Left renal pelvis (tissue), 4 donors: ENCODE data around the gene OTUD5. TPM values are rescaled to one million over a fixed set of nuclear protein-coding genes. Genes with fewer than 3 reads are reported as not detected.
A peak's percentile ranks its signal among the peaks of the same experiment; 100 is the strongest.

Source experiments
- DNase-seq, 4 donors: peaks; one replicate each; pipeline ENCODE4 v3.0.0-alpha.2; 2013; ENCODE audit warnings: low read depth in 4 of 4, low spot score in 3 of 4
- polyA plus RNA-seq, 4 donors: library from polyadenylated mRNA; unstranded; fragments of 120-200 nt; gene quantifications; one replicate each; pipeline ENCODE4 v1.2.1, GENCODE V29; 2013; ENCODE audit not compliant: insufficient read length in 4 of 4

The OTUD5 gene
- polyA plus RNA-seq, 4 donors: 59.8 to 67.2 (median 63.9) TPM

DNA sequence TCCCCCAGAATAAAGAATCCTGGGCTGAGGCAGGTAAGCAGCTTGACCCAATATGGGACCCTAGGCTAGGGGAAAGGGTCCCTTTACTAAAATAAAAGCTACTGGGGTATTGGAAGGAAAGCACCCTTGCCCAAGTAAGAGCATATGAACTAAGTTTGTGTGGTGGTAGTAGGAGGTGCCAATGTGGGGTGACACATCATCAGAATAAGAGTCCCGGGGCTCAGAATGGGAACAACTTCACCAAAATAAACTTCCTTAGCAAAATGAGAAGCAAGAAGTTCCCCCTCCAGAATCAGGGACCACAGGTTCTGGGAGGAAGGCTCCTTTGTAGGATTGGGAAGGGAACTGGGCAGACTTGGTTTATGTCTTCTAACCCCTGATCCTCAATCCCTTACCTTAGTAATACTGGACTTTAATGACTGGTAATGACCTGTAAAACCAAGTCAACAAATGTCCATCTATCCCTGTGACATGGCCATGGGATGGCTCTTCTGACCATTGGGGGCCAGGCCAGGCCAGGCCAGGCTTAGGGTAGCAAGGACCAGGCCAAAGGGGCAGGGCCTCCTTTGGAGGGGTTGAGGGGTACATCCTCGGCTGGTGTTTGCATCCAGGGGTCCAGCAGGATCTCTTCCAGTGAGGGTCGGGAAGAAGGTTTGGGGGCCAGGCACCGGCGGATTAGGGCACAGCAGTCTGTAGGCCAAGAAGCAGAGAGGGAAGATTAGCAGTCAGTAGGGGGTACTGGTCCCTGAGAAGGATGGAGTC lies 43.6 kb downstream of the OTUD5 start:
- no peak for DNase-seq

DNA sequence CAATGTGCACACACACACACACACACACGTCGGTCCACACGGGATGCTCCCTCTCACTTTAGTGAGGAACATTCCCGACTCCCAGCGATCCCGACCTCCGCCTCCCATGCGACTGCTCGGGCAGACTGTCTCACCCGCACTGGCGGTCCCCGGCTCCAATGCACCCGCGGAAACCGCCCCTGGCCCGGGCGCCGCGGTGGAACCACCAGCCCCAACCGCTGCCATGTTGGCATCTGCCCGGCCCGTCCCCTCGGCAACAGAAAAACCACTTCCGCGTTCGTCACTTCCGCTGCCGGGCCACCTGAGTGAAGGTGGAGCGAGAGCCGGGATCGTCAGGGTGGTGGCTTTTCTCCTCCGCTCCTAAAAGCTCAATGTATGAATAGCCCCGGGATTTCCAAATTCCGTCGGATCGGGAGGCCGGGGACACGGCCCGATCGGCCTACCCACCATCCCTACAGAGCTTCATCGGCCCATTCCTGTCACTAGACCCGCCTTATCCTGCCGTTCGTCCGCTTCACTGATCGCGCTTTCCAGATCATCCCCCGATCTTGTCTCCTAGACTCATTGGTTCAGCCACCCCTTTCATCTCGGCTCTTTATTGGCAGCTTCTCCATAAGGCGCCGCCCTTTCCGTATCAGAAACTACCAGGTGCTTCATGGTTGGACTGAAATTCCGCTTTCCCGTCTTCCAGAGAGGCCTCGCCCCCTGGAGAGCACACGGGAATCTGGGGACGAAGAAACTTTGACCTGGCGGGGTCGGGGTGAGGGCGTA lies 45.8 kb downstream of the OTUD5 start, which contains the start of gene SLC35A2:
TSS of gene SLC35A2 (minus strand) at position 235 of the 771 bp plus-strand sequence. CDS start at position 225, 10 bp downstream.
- DNase-seq: no peak

DNA sequence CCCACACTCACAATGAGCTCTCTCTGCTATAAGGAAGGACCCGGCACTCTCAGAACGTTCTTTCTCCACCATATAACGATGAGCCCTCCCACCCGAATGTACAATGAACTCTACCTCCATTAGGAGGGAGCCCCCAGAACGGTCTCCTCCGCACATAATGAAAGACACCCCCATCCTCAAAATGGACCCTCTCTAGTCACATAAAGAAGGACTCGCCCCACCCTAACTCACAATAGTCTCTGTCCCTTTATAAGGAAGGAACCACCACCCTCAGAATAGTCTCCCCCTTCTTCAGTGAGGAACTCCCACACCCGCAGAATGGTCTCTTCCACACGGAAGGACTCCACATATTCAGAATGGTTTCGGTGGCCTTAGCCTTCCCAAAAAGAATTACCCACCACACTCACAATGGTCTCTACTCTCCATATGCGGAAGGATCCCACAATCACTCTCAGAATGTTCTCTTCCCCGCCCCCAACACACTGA lies 46.4 kb downstream of the OTUD5 start:
- no peak for DNase-seq

DNA sequence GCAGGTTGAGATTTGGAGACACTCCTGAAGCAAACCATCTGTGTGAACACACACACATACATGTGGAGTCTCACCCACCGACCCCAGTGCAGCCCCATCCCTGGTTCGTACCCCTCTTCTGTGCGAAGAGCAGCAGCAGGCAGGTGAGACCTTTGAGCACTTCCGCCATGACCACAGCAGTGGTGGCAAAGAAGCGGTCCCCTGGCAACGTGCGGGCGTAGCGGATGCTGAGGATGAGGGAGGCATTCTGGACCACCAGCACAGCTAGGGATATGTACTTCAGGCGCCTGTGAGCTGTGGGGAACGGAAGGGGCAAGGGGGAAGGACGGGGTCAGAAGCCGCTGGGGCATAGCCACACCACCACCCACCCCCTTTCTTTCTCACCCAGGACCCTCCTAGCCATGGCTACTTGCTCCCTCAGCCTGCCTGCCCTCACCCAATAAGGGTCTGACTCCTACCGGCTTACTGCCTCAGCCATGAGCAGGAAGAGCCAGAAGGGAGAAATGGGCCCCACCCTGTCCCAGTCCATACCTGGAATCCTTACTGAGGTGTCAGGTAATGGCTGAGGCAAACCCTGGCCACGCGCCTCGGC lies 47.6 kb downstream of the OTUD5 start:
- DNase-seq: no peak

DNA sequence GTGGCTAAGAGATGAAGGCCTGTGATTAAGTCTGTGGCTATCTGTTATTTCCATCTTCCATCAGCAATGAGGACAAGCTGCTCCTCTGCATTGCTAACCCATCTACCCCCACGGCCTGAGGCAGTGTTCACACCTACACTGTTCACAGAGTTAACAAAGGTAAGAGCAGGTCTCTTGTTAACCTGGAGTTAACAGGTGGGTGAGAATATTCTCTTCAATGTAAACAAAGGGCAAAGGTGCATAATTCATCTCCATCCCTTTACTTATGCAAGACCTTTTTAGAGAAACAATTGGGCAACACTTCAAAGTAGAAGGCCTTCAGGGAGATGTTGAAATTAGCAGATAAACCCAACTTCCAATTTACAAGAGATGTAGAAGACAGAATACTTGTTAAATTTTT lies 48.8 kb downstream of the OTUD5 start:
- no peak for DNase-seq

DNA sequence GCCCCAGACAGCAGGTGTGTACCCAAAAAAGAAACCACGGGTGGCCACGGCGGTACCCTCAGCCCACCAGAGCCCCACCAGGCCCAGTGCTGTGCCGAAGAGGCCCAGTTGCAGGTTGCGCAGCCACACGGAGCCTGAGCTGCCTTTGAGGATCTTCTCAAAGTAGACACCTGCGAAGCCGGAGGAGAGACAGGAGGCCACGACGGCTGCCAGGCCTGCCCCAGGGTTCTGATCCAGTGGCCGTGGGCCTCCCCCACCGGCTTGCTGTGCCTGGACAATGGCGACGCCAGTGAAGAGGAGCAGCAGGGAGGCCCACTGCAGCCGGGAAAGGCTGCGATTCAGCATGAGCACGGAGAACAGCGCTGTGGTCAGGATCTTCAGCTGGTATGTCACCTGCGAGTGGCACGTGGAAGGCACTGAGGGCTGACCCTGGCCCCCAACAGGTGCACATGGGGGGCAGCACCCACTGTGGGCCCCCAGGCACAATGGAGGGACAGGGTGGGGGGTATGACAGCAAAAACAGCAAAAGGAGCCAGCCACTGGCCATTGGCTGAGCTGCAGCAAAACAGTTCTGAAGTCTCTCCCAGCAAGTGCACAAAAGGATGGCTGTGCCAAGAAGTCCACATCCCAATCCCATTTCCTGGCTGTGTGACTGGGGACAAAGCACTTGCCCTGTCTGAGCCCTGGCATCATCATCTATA lies 52.2 kb downstream of the OTUD5 start:
- DNase-seq: no peak

DNA sequence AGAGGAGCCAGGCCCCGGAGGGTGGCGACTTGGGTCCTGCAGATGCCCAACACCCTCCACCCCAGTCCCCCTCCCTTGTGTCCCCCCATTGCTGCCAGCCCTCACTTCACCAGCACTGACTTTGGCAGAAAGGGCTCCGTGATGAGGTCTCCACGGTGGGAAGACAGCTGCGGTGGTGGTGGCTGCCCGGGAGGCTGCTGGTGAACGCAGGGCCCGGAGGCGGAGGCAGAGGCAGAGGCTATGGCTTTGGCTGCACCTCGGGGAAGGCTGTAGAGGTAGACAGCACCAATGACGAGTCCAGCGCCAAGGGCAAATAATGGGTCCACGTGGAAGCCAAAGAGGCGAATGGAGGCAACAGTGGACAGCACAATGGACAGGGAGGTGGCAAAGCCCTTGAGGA lies 52.8 kb downstream of the OTUD5 start:
- DNase-seq: no peak

DNA sequence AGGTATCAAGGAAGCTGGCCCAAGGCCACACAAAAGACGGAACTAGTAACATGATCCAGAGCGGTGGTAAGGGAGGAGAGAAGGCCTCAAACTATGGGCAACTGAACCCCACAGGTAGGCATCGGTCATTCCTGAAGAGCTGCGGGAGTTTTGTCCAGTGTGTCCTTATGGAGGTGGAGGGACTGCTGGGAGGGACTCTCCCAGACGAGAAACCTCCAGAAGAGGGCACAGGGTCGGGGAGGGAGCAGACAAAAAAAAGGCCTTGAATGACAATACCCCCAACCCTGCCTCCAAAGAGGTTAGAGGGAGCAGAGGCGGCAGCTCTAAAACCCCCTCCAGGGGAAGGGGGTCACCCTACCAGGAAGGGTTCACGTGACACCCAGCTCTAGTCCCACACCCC lies 53.2 kb downstream of the OTUD5 start:
- no peak for DNase-seq

DNA sequence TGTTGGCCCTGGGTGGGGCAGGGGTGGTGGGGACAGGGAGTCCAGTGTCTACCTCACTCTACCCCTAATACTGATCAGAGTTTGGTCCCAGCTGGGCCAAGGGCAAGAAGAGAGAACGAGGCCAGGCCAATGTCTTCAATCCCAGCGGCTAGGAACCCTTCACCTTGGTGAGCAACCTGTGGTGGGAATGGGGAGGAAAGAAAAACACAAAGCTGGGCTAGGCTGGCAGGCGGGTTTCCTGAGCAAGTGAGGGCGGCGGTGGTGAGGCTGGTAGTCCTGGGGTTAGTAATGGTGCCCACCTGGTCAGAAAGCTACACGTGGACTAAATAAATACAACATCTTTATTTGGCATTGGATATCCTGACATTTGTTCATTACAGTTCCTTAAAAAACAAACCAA lies 54.1 kb downstream of the OTUD5 start:
- no peak for DNase-seq

DNA sequence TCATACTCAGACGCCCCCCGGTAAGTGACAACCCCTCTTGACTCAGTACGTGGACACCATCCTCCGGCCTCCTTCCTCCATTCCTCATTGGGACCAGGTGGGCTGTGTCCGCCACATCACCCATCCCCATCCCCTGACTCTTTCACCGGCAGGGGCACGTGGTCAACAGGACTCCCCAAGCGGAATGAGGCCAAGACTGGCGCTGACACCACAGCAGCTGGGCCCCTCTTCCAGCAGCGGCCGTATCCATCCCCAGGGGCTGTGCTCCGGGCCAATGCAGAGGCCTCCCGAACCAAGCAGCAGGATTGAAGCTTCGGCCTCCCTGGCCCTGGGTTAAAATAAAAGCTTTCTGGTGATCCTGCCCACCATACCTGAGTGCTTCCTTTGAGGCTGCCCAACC lies 54.6 kb downstream of the OTUD5 start:
- DNase-seq: no peak

DNA sequence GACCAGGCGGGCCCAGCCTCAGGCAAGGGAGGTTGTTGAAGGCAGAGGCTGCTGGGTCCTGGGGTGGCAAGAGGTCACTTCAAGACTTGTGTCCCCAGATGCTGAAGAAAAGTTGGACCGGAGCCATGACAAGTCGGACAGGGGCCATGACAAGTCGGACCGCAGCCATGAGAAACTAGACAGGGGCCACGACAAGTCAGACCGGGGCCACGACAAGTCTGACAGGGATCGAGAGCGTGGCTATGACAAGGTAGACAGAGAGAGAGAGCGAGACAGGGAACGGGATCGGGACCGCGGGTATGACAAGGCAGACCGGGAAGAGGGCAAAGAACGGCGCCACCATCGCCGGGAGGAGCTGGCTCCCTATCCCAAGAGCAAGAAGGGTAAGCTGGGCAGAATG lies 55.3 kb downstream of the OTUD5 start:
- DNase-seq: no peak

DNA sequence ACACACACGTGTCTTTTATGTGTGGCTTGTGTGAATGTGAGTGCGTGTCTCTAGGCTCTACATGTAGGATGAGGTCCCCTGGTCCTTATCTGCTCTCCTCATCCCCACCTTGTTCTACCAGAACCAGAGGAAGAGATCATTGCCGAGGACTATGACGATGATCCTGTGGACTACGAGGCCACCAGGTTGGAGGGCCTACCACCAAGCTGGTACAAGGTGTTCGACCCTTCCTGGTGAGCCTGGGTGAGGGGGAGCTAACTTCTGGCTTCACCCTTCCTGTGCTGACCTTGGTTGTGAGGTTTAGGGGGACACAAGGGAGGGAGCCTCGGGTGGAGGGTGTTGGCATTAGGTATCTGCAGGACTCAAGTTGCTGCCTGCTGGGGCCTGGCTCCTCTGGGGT lies 56.3 kb downstream of the OTUD5 start:
- DNase-seq: no peak

DNA sequence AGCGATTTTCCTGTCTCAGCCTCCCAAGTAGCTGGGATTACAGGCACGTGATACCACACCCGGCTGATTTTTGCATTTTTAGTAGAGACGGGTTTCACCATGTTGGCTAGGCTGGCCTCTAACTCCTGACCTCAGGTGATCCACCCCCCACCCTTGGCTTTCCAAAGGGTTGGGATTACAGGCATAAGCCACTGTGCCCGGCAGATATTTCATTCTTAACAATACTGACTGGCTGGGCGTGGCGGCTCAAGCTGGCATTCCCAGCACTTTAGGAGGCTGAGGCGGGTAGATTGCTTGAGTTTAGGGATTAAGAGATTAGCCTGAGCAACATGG lies 58.4 kb downstream of the OTUD5 start:
- DNase-seq: no peak

DNA sequence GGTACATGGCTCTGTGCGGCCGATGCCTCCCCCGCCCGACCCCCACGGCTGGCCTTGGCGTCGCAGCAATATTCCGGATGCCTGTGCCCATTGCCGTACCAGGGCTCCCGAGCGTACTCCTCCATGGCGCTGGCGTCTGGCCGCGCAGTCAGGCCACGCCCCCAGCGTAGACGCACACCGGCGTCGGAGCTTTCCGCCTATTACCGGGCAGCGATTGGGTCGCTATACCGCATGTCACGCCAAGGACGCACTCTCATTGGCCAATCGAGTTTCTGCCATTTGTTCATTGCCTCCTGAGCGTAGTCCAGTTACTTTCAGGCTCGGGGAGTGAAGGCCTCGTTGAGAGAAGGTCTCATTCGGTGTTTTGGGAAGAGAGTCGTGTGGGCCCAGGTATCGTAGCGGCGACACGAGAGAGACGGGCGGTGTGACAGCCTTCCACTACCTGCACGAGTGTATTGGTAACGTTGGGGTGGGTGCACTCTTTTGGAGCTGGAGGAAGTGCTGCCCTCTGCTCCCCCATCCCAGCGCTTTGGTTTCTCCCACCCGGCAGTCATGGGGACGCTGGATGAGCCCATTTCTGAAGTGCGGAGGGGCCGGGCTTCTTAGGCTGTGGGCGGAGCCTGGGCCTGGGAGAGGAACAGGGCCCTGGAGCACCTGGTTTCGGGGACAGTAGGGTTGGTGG lies 59.6 kb downstream of the OTUD5 start, which contains the start of the genes PQBP1 and TIMM17B:
TSS of gene PQBP1 (plus strand) at position 306 of the 682 bp plus-strand sequence. CDS start 580 bp downstream, outside the sequence.
TSS of gene TIMM17B (minus strand) at position 144 of the 682 bp plus-strand sequence. CDS start at position 125, 19 bp downstream.
- peak in 2 of 4 donors; percentile 79 to 83 for DNase-seq

DNA sequence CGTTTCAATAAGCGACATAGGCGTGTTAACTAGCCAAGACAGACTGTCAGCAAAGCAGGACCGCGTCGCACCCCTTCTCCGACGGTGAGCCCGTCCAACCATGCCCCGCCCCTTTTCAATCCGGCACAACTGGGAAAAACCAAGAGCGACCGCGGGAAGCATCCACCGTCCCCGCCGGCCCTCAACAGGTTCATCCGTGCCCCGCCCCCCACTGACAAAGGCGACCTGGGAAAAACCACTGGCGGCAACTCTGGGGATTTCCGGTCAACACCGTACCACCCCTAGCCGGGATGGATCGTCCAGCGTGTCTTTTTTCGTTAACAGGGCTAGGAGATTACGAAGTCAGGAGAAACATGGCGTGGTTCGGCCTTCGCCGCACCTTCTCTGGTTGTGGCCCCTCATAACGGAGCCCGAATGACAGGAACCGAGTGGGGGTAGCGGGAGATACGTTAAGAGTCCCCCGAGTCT lies 60.2 kb downstream of the OTUD5 start:
- peak in 1 of 4 donors; percentile 63 for DNase-seq

DNA sequence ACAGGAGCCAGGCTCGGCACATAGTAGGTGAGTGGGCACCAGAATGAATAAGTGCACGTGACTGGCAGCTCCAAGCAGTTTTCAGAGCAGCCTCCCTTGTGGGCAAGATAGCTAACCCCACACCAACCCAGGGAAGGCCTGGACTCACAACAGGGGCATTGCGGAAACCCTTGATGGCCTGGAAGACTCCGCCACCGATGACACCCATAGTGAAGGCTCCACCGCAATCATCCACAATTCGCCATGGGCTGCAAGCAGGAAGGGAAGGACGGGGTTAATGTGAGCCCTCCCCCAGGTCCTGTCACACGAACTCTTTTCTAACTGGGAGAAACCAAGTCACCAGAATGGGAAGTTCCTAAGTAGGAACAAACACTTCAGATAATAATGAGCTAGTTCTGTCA lies 60.8 kb downstream of the OTUD5 start:
- DNase-seq: no peak

DNA sequence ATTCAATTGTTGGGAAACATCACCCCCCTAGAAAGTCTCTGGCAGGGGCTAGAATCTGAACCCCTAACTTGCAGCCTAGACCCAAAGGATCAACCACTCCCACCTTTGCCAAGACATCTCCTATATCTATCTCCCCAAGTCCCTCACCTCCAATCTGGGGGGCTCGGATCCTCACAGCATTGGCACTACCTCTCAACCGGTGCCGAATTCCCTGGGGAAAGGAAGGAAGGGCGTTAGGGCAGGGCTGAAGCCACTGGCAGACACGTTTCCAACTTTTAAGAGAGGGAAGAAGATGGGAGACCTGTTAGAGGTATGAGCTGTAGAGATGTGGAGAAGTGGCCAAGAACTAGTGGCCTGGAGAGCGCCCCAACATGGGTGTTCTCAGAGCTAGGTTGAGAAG lies 62.5 kb downstream of the OTUD5 start:
- DNase-seq: no peak

DNA sequence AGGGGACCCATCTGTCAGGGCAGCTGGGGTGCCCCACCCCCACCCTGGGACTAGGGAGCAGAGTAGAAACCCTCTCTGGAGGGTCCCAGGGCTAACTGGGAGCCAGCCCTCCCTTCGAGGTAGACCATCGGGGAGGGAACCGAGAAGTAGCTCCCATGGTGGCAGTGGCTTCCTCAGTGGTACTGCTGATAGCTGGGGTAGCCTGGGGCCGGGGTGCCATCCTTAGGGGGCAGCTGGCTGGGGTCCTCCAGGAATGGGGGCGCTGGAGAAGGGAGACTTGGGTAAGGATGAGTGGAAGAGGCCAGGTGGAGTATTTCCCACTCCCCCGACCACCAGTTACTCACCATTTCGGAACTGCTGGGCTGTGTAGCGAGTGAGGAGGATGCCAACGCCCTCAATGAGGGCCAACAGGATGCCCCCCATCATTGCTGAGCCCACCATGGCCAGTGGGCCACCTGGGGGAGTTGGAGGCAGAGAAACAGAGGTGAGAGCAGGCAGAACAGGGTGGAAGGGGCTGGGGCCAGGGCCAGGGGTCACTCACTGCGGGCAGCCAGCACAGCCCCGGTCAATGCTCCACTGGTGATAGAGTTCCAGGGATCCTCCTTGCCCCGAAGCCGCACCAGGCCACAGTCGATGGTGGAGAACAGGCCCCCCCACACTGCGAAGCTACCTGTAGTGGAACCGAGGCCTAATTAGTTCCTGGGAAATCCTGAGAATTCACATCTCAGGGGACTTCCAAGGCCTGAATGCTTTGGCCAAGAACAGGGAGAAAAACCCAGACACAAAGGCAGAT lies 63.7 kb downstream of the OTUD5 start:
- no peak for DNase-seq

DNA sequence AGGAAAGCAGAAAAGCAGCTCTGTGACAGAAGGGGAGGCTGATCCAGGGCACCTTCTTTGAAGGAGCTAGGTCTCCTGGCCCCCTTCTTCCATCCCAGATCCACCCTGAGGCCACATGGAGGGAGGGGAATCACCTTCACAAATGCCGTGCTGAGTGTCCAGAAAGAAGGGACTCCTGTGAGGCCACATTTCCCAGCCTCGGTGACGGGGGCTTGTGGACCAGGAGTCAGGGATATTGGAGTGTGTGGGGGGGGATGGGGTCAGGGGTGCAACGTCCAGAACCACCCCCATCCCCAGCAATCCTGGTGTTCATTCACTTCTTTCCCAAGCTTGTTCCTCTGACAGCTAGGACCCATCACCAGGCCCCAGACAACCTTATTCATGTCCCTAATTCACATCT lies 64.5 kb downstream of the OTUD5 start:
- DNase-seq: no peak
